Dendritic cell treated with granulocyte-macrophage colony-stimulating factor and Interleukin-4, amounts not matched to agents 40 ng/mL and 50 ng/mL, for 4 days (primary cell): Measurements from ENCODE around the gene MISP3.
"Not testable (repeated sequence)": the region's sequence is repeated elsewhere in the genome, so short reads cannot be mapped to it uniquely, and the experiment has no call there.

Experiments
- H3K27ac Mint-ChIP-seq: one replicate; pipeline ENCODE4 v1.8.0; 2022; ENCODE audit warnings: mild to moderate bottlenecking, mixed read lengths
- H3K27me3 Mint-ChIP-seq: one replicate; pipeline ENCODE4 v1.8.0; 2022; ENCODE audit warnings: mild to moderate bottlenecking, mixed read lengths
- H3K36me3 Mint-ChIP-seq: one replicate; pipeline ENCODE4 v1.8.0; 2022; ENCODE audit warnings: low read depth, mixed read lengths
- H3K4me1 Mint-ChIP-seq: one replicate; pipeline ENCODE4 v1.8.0; 2022; ENCODE audit warnings: low read depth, mixed read lengths
- H3K4me3 Mint-ChIP-seq: one replicate; pipeline ENCODE4 v1.8.0; 2022; ENCODE audit warnings: mild to moderate bottlenecking, moderate library complexity, mixed read lengths
- H3K9me3 Mint-ChIP-seq: one replicate; pipeline ENCODE4 v1.8.0; 2022; ENCODE audit warnings: mixed read lengths
- intact Hi-C: fragments of 100-400 bp; cut with micrococcal nuclease; formaldehyde crosslinking; loops from one replicate; pipeline ENCODE4 v1.15.0; 2022

MISP3 gene

DNA sequence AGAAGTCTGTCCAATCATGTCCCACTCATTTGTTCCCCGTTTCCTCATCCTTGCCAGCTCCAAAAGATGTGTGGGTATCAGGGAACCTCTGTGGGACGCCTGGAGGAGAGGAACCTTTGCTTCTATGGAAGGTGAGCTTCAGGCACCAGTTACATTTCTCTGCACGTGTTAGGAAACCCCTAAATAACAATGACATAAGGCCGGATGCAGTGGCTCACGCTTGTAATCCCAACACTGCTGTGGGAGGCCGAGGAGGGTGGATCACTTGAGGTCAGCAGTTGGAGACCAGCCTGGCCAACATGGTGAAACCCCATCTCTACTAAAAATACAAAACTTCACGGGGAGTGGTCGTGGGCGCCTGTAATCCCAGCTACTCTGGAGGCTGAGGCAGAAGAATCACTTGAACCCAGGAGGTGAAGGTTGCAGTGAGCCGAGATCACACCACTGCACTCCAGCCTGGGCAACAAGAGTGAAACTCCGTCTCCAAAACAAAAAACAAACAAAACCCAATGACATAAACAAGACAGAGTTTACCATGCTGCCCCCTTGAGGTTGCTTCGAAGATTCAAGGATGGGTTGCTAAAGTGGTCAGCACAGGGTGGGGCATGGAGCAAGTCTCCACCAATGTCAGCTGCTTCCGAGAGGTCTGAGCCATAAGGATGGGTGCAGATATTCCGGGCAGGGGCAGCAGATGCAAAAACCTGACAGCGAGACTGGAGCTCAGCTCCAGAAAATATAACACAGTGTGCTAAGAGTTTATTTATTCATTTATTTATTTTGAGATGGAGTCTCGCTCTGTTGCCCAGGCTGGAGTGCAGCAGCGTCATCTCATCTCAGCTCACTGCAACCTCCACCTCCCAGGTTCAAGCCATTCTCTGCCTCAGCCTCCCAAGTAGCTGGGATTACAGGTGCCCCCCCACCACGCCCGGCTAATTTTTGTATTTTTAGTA is 29.7 kb upstream of the MISP3 start:
- intact Hi-C loops: loop anchor here (5.0 kb wide), 1 partner anchor 36 kb away; the partner anchor contains the start of gene RFX1
- H3K36me3 Mint-ChIP-seq: peaks cover 95% of the 10 kb centered on the region

DNA sequence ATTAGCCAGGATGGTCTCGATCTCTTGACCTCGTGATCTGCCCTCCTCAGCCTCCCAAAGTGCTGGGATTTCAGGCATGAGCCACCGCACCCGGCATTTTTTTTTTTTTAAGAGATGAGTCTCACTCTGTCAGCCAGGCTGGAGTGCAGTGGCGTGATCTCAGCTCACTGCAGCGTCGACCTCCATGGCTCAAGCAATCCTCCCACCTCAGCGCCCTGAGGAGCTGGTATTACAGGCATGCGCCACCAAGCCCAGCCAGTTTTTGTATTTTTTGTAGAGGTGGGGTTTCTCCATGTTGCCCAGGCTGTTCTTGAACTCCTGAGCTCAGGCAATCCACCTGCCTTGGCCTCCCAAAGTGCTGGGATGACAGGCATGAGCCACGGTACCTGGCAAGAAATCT is 24.7 kb upstream of the MISP3 start:
- not testable (repeated sequence) for H3K4me3 Mint-ChIP-seq, H3K27me3 Mint-ChIP-seq, H3K9me3 Mint-ChIP-seq, H3K27ac Mint-ChIP-seq
- intact Hi-C loops: loop anchor here (5.0 kb wide), 1 partner anchor 166 kb away; no protein-coding TSS in a partner anchor
- Mint-ChIP-seq H3K4me1 (peaks cover 11% of the 10 kb centered on the region), H3K36me3 (peaks cover 95% of the 10 kb centered on the region)

More for the DNA sequence above, 29.7 kb upstream of the MISP3 start:
- H3K9me3 Mint-ChIP-seq, H3K4me3 Mint-ChIP-seq, H3K27me3 Mint-ChIP-seq: not testable (repeated sequence)
- H3K27ac Mint-ChIP-seq: peak overlapping the region; percentile 83
- H3K4me1 Mint-ChIP-seq: peaks cover 29% of the 10 kb centered on the region

- Mint-ChIP-seq H3K36me3 (peaks cover 89% of the 10 kb centered on the region), H3K27ac (no peak overlapping the region), H3K4me3 (no peak overlapping the region), H3K27me3 (peaks cover 3% of the 10 kb centered on the region), H3K9me3 (no peaks in the 10 kb centered on the region), H3K4me1 (peaks cover 7% of the 10 kb centered on the region)
- intact Hi-C loops: loop anchor here (5.0 kb wide), 1 partner anchor 166 kb away; no protein-coding TSS in a partner anchor
Observed at GRCh38 chr19:14048443-14049153, 24.0 kb upstream of the MISP3 start.

- Mint-ChIP-seq H3K4me1 (peaks cover 18% of the 10 kb centered on the region), H3K27me3 (peaks cover 21% of the 10 kb centered on the region), H3K27ac (no peak overlapping the region), H3K4me3 (no peak overlapping the region), H3K9me3 (no peaks in the 10 kb centered on the region), H3K36me3 (peaks cover 74% of the 10 kb centered on the region)
- intact Hi-C loops: no loop called here
Observed at GRCh38 chr19:14050512-14050911, 22.1 kb upstream of the MISP3 start.

DNA sequence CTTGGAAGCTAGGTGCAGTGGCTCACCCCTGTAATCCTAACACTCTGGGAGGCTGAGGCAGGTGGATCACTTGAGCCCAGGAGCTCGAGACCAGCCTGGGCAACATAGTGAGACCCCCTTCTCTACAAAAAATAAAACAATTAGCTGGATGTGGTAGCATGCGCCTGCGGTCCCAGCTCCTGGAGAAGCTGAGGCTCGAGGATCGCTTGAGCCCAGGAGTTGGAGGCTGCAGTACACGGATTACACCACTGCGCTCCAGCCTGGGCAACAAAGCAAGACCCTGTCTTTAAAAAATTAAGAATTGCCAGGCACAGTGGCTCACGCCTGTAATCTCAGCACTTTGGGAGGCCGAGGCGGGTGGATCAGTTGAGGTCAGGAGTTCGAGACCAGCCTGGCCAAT is 21.6 kb upstream of the MISP3 start:
- peaks cover 70% of the 10 kb centered on the region for H3K36me3 Mint-ChIP-seq
- H3K4me3 Mint-ChIP-seq, H3K9me3 Mint-ChIP-seq, intact Hi-C loops, H3K27ac Mint-ChIP-seq: not testable (repeated sequence)
- peaks cover 21% of the 10 kb centered on the region for H3K27me3 Mint-ChIP-seq
- peaks cover 18% of the 10 kb centered on the region for H3K4me1 Mint-ChIP-seq

DNA sequence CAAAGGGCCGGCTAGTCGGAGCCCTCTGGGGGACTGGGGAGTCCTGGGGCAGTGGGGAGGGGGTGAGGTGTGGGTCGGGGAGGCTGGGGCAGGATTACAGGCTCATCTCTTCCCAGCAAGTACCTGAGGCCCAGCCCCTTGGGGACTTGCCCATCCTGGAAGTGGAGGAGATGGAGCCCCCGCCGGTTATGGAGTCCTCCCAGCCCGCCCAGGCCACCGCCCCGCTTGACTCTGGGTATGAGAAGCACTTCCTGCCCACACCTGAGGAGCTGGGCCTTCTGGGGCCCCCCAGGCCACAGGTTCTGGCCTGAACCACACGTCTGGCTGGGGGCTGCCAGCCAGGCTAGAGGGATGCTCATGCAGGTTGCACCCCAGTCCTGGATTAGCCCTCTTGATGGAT is 20.6 kb upstream of the MISP3 start:
- Mint-ChIP-seq H3K36me3 (peaks cover 60% of the 10 kb centered on the region), H3K27ac (no peak overlapping the region), H3K4me1 (peaks cover 12% of the 10 kb centered on the region), H3K27me3 (peaks cover 29% of the 10 kb centered on the region), H3K9me3 (no peaks in the 10 kb centered on the region), H3K4me3 (no peak overlapping the region)
- intact Hi-C loops: no loop called here

DNA sequence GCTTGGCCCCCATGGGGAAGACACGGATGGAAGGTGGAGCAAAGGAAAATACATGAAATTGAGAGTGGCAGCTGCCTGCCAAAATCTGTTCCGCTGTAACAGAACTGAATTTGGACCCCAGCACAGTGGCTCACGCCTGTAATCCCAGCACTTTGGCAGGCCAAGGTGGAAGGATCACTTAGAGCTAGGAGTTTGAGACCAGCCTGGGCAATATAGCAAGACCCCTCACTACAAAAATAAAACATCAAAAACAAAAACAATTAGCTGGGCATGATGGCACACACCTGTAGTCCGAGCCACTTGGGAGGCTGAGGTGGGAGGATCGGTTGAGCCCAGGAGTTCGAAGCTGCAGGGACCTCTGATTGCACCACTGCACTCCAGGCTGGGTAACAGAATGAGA is 20.1 kb upstream of the MISP3 start:
- Mint-ChIP-seq H3K4me1 (peaks cover 12% of the 10 kb centered on the region), H3K27ac (no peak overlapping the region), H3K4me3 (no peak overlapping the region), H3K27me3 (peaks cover 32% of the 10 kb centered on the region), H3K36me3 (peaks cover 55% of the 10 kb centered on the region), H3K9me3 (no peaks in the 10 kb centered on the region)
- intact Hi-C loops: no loop called here

- H3K27ac Mint-ChIP-seq: no peak overlapping the region
- no peaks in the 10 kb centered on the region for H3K9me3 Mint-ChIP-seq
- peaks cover 38% of the 10 kb centered on the region for H3K27me3 Mint-ChIP-seq
- no peak overlapping the region for H3K4me3 Mint-ChIP-seq
- H3K4me1 Mint-ChIP-seq: peaks cover 17% of the 10 kb centered on the region
- peaks cover 49% of the 10 kb centered on the region for H3K36me3 Mint-ChIP-seq
- intact Hi-C loops: no loop called here
Observed at GRCh38 chr19:14053032-14053431, 19.6 kb upstream of the MISP3 start.

GRCh38 chr19:14053500-14053899 is 19.1 kb upstream of the MISP3 start:
- no peaks in the 10 kb centered on the region for H3K9me3 Mint-ChIP-seq

DNA sequence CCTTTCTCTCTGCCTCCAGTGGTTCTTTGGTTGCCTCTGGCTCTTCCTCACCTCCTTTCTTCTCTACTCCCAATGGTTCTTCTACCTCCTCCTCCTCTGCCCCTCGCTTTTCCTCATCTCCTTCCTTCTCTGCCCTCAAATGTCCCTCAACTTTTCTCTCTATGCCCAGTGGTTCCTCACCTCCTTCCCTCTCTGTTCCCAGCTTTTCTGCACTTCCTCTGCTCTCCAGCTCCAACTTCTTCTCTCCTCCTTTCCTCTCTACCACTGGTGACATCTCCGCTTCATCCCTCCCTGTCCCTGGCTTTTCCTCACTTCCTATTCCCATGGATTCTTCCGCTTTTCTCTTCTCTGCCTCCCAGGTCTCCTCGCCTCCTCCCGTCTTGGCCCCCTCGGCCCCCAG is 18.5 kb upstream of the MISP3 start:
- intact Hi-C loops: no loop called here
- H3K27me3 Mint-ChIP-seq: peaks cover 48% of the 10 kb centered on the region
- H3K9me3 Mint-ChIP-seq: no peaks in the 10 kb centered on the region
- no peak overlapping the region for H3K4me3 Mint-ChIP-seq
- H3K4me1 Mint-ChIP-seq: peaks cover 28% of the 10 kb centered on the region
- H3K27ac Mint-ChIP-seq: no peak overlapping the region
- H3K36me3 Mint-ChIP-seq: peaks cover 39% of the 10 kb centered on the region

More at GRCh38 chr19:14053500-14053899, 19.1 kb upstream of the MISP3 start:
- no peak overlapping the region for H3K27ac Mint-ChIP-seq
- peaks cover 22% of the 10 kb centered on the region for H3K4me1 Mint-ChIP-seq
- H3K4me3 Mint-ChIP-seq: no peak overlapping the region
- intact Hi-C loops: no loop called here
- H3K27me3 Mint-ChIP-seq: peaks cover 42% of the 10 kb centered on the region
- H3K36me3 Mint-ChIP-seq: peaks cover 45% of the 10 kb centered on the region

DNA sequence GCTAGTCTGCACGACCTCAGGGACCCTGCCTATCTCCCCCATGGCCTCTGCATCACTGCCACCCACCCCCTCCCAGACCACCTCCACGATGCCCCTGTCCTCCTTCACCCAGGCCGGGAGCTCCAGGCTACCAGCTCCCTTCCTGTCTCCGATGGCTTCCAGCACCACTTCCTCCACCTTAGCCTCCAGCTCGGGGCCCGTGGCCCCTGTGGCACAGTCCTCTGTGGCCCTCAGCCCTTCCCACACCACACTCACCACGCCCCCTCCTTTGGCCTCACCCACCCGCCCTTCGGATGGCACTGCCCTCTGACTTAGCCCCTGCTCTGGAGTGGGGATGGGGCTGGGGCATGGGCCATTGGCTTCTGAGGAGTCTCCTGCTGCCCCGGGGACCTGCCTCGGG is 17.9 kb upstream of the MISP3 start:
- Mint-ChIP-seq H3K27me3 (peaks cover 53% of the 10 kb centered on the region), H3K9me3 (no peaks in the 10 kb centered on the region), H3K4me3 (no peak overlapping the region), H3K4me1 (peaks cover 28% of the 10 kb centered on the region), H3K36me3 (peaks cover 32% of the 10 kb centered on the region), H3K27ac (no peak overlapping the region)
- intact Hi-C loops: no loop called here

- Mint-ChIP-seq H3K27ac (no peak overlapping the region), H3K27me3 (peaks cover 59% of the 10 kb centered on the region), H3K36me3 (peaks cover 26% of the 10 kb centered on the region), H3K9me3 (no peaks in the 10 kb centered on the region), H3K4me1 (peaks cover 28% of the 10 kb centered on the region), H3K4me3 (no peak overlapping the region)
- intact Hi-C loops: no loop called here
Observed at GRCh38 chr19:14055396-14055795, 17.2 kb upstream of the MISP3 start.

DNA sequence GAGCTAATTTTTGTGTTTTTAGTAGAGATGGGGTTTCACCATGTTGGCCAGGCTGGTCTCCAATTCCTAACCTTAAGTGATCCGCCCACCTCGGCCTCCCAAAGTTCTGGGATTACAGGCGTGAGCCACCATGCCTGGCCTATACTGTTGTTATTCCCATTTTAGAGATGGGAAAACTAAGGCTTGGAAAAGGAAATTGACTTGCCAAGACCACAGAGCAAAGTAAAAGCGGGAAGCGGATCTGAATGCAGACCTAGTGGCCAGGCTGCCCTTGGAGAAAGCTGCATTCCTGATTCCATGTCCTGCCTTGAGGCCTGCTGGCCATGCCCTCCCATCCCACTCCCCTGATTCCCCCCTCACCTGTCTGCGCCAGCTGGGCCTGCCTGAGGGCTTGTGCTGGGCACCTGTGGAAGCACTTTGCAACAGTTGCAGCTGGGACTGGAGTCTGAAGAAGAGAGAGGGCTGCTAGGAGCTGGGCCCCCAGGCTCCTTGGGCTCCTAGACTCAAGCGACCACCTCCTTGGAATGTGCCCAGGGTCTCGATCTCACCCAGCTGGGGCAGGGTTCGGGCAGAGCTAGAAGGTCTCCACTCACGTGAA is 16.4 kb upstream of the MISP3 start:
- intact Hi-C loops: no loop called here
- peaks cover 18% of the 10 kb centered on the region for H3K36me3 Mint-ChIP-seq
- H3K4me3 Mint-ChIP-seq: no peak overlapping the region
- peaks cover 28% of the 10 kb centered on the region for H3K4me1 Mint-ChIP-seq
- H3K27me3 Mint-ChIP-seq: peaks cover 67% of the 10 kb centered on the region
- no peak overlapping the region for H3K27ac Mint-ChIP-seq
- H3K9me3 Mint-ChIP-seq: no peaks in the 10 kb centered on the region
